ENCODE data around the gene FLNB.
A peak's percentile ranks its signal among the peaks of the same experiment; 100 is the strongest.

The FLNB gene

GRCh38 chr3:58152225-58153015, 144.2 kb downstream of the FLNB start:
- peak overlapping the region; percentile 64 for H3K27ac Mint-ChIP-seq
- no peaks in the 10 kb centered on the region for H3K9me3 Mint-ChIP-seq
- DNase-seq: no peak
- no peak for TF ChIP-seq CTCF (IDR thresholded peaks at IDR 0.05)
- H3K4me3 Mint-ChIP-seq: no peak overlapping the region
- peaks cover 10% of the 10 kb centered on the region for H3K4me1 Mint-ChIP-seq
- H3K27me3 Mint-ChIP-seq (ENCODE audit: low read depth, poor library complexity): peaks cover 5% of the 10 kb centered on the region
- H3K36me3 Mint-ChIP-seq (ENCODE audit: low read depth): peaks cover 71% of the 10 kb centered on the region

- Mint-ChIP-seq H3K27ac (peak overlapping the region; percentile 80), H3K9me3 (no peaks in the 10 kb centered on the region), H3K36me3 (ENCODE audit: low read depth) (peaks cover 72% of the 10 kb centered on the region), H3K27me3 (ENCODE audit: low read depth, poor library complexity) (peaks cover 5% of the 10 kb centered on the region), H3K4me3 (no peak overlapping the region), H3K4me1 (peaks cover 19% of the 10 kb centered on the region)
- TF ChIP-seq CTCF (IDR thresholded peaks at IDR 0.05): no peak
- no peak for DNase-seq
Observed at GRCh38 chr3:58153371-58153770, 145.1 kb downstream of the FLNB start.

GRCh38 chr3:58154626-58155449, 146.6 kb downstream of the FLNB start:
- H3K36me3 Mint-ChIP-seq (ENCODE audit: low read depth): peaks cover 72% of the 10 kb centered on the region
- H3K4me1 Mint-ChIP-seq: peaks cover 19% of the 10 kb centered on the region
- TF ChIP-seq CTCF (IDR thresholded peaks at IDR 0.05): no peak
- H3K27me3 Mint-ChIP-seq (ENCODE audit: low read depth, poor library complexity): peaks cover 3% of the 10 kb centered on the region
- H3K9me3 Mint-ChIP-seq: no peaks in the 10 kb centered on the region
- H3K4me3 Mint-ChIP-seq: no peak overlapping the region
- DNase-seq: no peak
- no peak overlapping the region for H3K27ac Mint-ChIP-seq

GRCh38 chr3:58155838-58156237, 147.6 kb downstream of the FLNB start:
- no peak for DNase-seq
- peaks cover 73% of the 10 kb centered on the region for H3K36me3 Mint-ChIP-seq (ENCODE audit: low read depth)
- H3K27ac Mint-ChIP-seq: no peak overlapping the region
- peaks cover 19% of the 10 kb centered on the region for H3K4me1 Mint-ChIP-seq
- no peaks in the 10 kb centered on the region for H3K9me3 Mint-ChIP-seq
- no peak overlapping the region for H3K4me3 Mint-ChIP-seq
- no peak for TF ChIP-seq CTCF (IDR thresholded peaks at IDR 0.05)
- H3K27me3 Mint-ChIP-seq (ENCODE audit: low read depth, poor library complexity): peaks cover 3% of the 10 kb centered on the region

GRCh38 chr3:58157700-58158099, 149.5 kb downstream of the FLNB start:
- H3K9me3 Mint-ChIP-seq: no peaks in the 10 kb centered on the region
- H3K36me3 Mint-ChIP-seq (ENCODE audit: low read depth): peaks cover 79% of the 10 kb centered on the region
- no peak for TF ChIP-seq CTCF (IDR thresholded peaks at IDR 0.05)
- peaks cover 16% of the 10 kb centered on the region for H3K4me1 Mint-ChIP-seq
- peaks cover 2% of the 10 kb centered on the region for H3K27me3 Mint-ChIP-seq (ENCODE audit: low read depth, poor library complexity)
- H3K27ac Mint-ChIP-seq: peak overlapping the region; percentile 66
- H3K4me3 Mint-ChIP-seq: no peak overlapping the region
- DNase-seq: no peak
